A673 (cell line): Measurements from ENCODE around the gene ZNF8. TPM values are rescaled to one million over a fixed set of nuclear protein-coding genes. Genes with fewer than 3 reads are reported as not detected.

Experiments used
- BruUV-seq: library from RNA; stranded (reverse); fragments of 400-500 nt; replicated peaks from 2 replicates; lab custom pipeline; 2021; lab: Mats Ljungman, UMichigan
- CTCF ChIA-PET: fragments of 300-600 bp; sonication (Branson Sonifier 250); formaldehyde crosslinking; loops from one replicate; lab custom pipeline; 2022; ENCODE audit warnings: antibody characterized with exemption; lab: Charles Lee
- POLR2A ChIA-PET: fragments of 300-600 bp; sonication (Branson Sonifier 250); formaldehyde crosslinking; loops from one replicate; lab custom pipeline; 2022; ENCODE audit warnings: antibody characterized with exemption; ENCODE audit not compliant: low non-redundant PET; lab: Charles Lee
- DNase-seq: peaks from one replicate; pipeline ENCODE4 v3.0.0-alpha.2; 2015; ENCODE audit warnings: low spot score
- H3K27ac ChIP-seq: fragments of 200-600 bp; sonication (generic); 2 replicates; pipeline ENCODE4 v1.5.1; 2016; ENCODE audit warnings: mixed run types, low read depth, mild to moderate bottlenecking, mixed read lengths, antibody characterized with exemption, low read length; ENCODE audit not compliant: poor library complexity, severe bottlenecking
- H3K27me3 ChIP-seq: fragments of 200-600 bp; sonication (generic); replicated peaks from 2 replicates; pipeline ENCODE4 v1.6.1; 2017; ENCODE audit warnings: mixed run types, low read depth, mild to moderate bottlenecking, mixed read lengths, antibody characterized with exemption, low read length; ENCODE audit not compliant: insufficient read depth, poor library complexity
- H3K36me3 ChIP-seq: fragments of 200-600 bp; sonication (generic); 2 replicates; pipeline ENCODE4 v1.6.1; 2016; ENCODE audit warnings: mixed run types, mild to moderate bottlenecking, mixed read lengths, antibody characterized with exemption, low read length; ENCODE audit not compliant: insufficient read depth, poor library complexity, severe bottlenecking
- H3K4me1 ChIP-seq: fragments of 200-600 bp; sonication (generic); 2 replicates; pipeline ENCODE4 v1.6.1; 2017; ENCODE audit warnings: mixed run types, mild to moderate bottlenecking, mixed read lengths, antibody characterized with exemption, low read length; ENCODE audit not compliant: insufficient read depth, poor library complexity, severe bottlenecking
- H3K4me3 ChIP-seq: fragments of 200-600 bp; sonication (generic); 2 replicates; pipeline ENCODE4 v1.5.1; 2016; ENCODE audit warnings: low read depth, mixed run types, mild to moderate bottlenecking, mixed read lengths, low read length; ENCODE audit not compliant: poor library complexity, severe bottlenecking
- H3K9me3 ChIP-seq: fragments of 200-600 bp; sonication (generic); 2 replicates; pipeline ENCODE4 v1.6.1; 2016; ENCODE audit warnings: mixed run types, low read depth, mild to moderate bottlenecking, mixed read lengths, antibody characterized with exemption, low read length; ENCODE audit not compliant: poor library complexity, severe bottlenecking
- EZH2 ChIP-seq: fragments of 200-600 bp; sonication (generic); IDR thresholded peaks from 2 replicates; pipeline ENCODE4 v1.6.1; 2017; ENCODE audit warnings: borderline replicate concordance, low read depth, mild to moderate bottlenecking, mixed read lengths, antibody characterized with exemption, low read length; ENCODE audit not compliant: poor library complexity, severe bottlenecking
- intact Hi-C: fragments of 100-400 bp; cut with micrococcal nuclease; formaldehyde crosslinking; loops from one replicate; pipeline ENCODE4 v1.10.0; 2022; ENCODE audit not compliant: unreplicated experiment
- total RNA-seq: library from RNA; stranded (reverse); gene quantifications from 2 replicates; pipeline ENCODE4 v1.2.3, GENCODE V29; 2021
- TF ChIP-seq, protein P1 (sequence below): fragments of 300-800, 200-600 bp; sonication (generic); conservative IDR thresholded peaks from 2 replicates; pipeline ENCODE4 v1.5.1; 2017; ENCODE audit warnings: low read depth, mild to moderate bottlenecking, antibody characterized with exemption, low read length, moderate library complexity, mixed read lengths

Gene ZNF8
- total RNA-seq, 1 experiment from 2014 or later = 11.9 TPM

GRCh38 chr19:58328999-58329398 lies 50.2 kb downstream of the ZNF8 start:
- no peak for TF ChIP-seq EZH2
- TF ChIP-seq, protein P1, sequence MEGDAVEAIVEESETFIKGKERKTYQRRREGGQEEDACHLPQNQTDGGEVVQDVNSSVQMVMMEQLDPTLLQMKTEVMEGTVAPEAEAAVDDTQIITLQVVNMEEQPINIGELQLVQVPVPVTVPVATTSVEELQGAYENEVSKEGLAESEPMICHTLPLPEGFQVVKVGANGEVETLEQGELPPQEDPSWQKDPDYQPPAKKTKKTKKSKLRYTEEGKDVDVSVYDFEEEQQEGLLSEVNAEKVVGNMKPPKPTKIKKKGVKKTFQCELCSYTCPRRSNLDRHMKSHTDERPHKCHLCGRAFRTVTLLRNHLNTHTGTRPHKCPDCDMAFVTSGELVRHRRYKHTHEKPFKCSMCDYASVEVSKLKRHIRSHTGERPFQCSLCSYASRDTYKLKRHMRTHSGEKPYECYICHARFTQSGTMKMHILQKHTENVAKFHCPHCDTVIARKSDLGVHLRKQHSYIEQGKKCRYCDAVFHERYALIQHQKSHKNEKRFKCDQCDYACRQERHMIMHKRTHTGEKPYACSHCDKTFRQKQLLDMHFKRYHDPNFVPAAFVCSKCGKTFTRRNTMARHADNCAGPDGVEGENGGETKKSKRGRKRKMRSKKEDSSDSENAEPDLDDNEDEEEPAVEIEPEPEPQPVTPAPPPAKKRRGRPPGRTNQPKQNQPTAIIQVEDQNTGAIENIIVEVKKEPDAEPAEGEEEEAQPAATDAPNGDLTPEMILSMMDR = peak; percentile 33; the same call in 1 of the 2 replicates
- peak; percentile 17 for DNase-seq
- Histone ChIP-seq H3K9me3 (no peaks in the 10 kb centered on the region), H3K4me1 (no peaks in the 10 kb centered on the region), H3K27ac (no peak overlapping the region), H3K4me3 (no peak overlapping the region), H3K36me3 (no peaks in the 10 kb centered on the region), H3K27me3 (no peaks in the 10 kb centered on the region)
- intact Hi-C loops = no loop called here
- ChIA-PET POLR2A (interaction anchor here (0.6 kb wide), 1 partner anchor 12 kb away, joined by 11 read pairs; no protein-coding TSS in a partner anchor), CTCF (no interaction called here)
- no TSS peak for BruUV-seq

DNA sequence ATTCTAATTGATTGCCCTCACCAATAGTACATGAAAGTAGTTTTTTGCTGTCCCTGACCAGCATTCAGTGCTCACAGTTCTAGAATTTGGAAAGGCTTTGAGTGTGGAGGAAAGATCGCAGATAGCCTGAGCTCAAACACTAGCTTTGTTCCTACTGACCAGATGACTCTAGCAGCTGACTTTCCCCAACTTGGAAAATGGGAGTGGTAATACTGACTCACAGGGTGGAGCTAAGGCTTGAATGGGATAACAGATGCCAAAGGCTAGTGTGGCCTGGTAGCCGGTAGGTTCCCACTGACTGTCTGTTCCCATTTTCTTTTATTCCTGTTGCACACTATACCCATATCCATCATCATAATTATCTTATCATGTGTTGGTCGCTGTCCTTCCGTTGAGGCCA lies 51.7 kb downstream of the ZNF8 start:
- CTCF ChIA-PET = no interaction called here
- Histone ChIP-seq H3K27ac (no peak overlapping the region), H3K9me3 (no peaks in the 10 kb centered on the region), H3K4me3 (no peak overlapping the region), H3K27me3 (no peaks in the 10 kb centered on the region), H3K4me1 (no peaks in the 10 kb centered on the region), H3K36me3 (no peaks in the 10 kb centered on the region)
- no peak for TF ChIP-seq EZH2
- TF ChIP-seq, protein P1 = no peak
- DNase-seq = no peak
- intact Hi-C loops = no loop called here
- POLR2A ChIA-PET = no interaction called here
- no TSS peak for BruUV-seq

DNA sequence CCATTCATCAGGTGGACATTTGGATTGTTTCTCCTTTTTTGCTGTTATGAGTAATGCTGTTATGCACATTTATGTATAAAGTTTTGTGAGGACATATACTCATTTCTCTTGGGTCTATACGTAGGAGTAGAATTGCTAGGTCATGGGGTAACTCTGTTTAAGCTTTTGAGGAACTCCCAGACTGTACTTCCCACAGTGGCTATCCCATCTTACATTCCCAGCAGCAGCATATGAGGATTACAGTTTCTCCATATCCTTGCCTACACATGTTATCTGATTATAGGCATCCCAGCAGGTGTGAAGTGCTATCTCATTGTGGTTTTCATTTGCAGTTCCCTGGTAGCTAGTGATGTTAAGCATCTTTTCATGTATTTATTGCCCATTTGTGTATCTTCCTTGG lies 53.9 kb downstream of the ZNF8 start:
- H3K4me1 ChIP-seq = no peaks in the 10 kb centered on the region
- no peak for DNase-seq
- no peaks in the 10 kb centered on the region for H3K27me3 ChIP-seq
- H3K4me3 ChIP-seq = no peak overlapping the region
- POLR2A ChIA-PET = no interaction called here
- H3K36me3 ChIP-seq = no peaks in the 10 kb centered on the region
- CTCF ChIA-PET = no interaction called here
- no peak for TF ChIP-seq EZH2
- TF ChIP-seq, protein P1 = no peak
- BruUV-seq = no TSS peak
- intact Hi-C loops = no loop called here
- H3K9me3 ChIP-seq = no peaks in the 10 kb centered on the region
- H3K27ac ChIP-seq = no peak overlapping the region
